ENCODE measurements around the gene PI4KA.
"Not testable (repeated sequence)": the region's sequence is repeated elsewhere in the genome, so short reads cannot be mapped to it uniquely, and the experiment has no call there.

PI4KA gene

GRCh38 chr22:20720692-20721408 is 137.8 kb downstream of the PI4KA start:
- no peak for DNase-seq

- DNase-seq, result not testable (repeated sequence)
Observed at GRCh38 chr22:20718727-20719126, 139.9 kb downstream of the PI4KA start.

- not testable (repeated sequence) for DNase-seq
Observed at GRCh38 chr22:20717981-20718380, 140.6 kb downstream of the PI4KA start.

- not testable (repeated sequence) for DNase-seq
Observed at GRCh38 chr22:20717213-20717866, 141.3 kb downstream of the PI4KA start.

GRCh38 chr22:20713116-20713515 is 145.5 kb downstream of the PI4KA start:
- not testable (repeated sequence) for DNase-seq

DNA sequence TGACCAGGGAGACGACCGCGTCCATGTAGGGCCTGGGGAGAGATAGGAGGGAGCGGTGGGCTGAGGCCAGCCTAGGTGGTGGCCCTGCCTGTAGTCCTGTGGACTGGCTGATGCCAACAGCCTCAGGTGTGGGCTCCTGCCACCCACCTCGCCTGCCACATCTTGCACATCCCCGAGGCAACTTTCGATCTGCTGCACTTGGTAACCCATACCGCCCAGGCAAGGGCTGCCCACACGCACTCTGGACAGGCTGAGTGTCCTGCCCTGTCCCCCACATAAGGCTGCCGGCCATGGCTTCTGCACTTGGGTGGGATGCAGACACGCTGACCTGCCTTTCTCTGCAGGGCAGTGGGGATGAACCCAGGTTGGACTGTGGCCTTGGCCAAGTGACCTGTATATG is 148.6 kb downstream of the PI4KA start:
- DNase-seq, result not testable (repeated sequence)

DNA sequence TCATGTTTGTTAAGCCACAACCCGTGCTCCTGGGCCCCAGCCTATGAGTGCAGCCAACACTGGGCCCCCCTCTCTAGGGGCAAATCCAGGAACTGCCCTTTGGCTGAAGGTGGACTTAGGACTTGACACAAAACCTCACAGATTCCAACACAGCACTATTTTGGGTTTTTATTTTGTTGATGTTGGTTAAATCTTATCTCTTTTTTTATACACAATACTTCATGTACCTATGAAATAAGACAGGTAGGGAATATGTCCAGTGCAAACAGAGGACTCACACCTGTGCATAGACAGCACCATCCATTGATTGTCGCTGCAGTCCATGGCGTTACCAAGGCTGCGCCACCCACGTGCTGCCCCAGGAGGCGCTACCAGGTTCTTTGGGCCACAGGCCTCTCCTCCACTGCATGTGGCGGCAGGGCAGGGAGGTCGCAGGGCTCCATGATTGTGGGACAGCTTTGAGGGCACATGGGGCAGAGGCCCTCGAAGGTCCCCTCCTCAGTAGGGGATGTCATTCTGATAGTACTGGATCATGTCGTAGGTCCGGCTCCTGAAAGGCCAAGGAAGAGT is 151.0 kb downstream of the PI4KA start:
- DNase-seq, result not testable (repeated sequence)

DNA sequence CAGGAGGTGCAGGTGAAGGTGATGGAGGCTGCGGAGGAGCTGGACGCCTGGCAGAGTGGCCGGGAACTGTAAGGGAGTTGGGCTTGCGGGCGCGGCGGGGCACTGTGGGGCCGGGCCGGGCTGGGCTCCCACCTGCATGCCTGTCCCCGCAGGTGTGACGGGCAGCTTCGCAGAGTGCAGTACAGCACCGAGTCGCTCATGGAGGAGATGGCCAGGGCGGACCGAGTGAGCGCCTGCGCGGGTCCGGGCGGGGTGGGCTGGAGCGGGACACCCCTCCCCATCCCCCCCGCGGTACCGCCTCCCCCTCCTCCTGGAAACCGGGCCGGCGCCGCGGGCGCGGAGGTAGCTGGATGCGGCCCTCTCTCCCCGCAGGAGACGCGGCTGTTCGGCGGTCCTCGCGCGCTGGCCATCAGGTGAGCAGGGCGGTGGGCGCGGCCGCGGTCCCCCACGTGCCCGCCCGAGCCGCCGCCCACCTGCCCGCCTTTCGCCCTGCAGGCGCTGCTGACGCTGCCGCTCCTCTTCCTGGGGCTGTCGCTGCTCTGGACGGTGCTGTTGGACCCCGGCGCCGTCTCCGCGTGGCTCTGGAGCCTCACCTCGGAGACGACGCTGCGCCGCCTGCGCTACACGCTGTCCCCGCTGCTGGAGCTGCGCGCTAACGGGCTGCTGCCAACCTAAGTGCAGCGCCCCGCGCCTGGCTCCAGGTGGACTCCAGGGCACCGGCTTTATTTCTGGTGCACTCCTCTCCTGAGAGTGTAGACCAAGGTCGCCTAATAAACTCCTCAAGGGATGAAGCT is 154.6 kb downstream of the PI4KA start:
- peak; percentile 56 for DNase-seq

DNA sequence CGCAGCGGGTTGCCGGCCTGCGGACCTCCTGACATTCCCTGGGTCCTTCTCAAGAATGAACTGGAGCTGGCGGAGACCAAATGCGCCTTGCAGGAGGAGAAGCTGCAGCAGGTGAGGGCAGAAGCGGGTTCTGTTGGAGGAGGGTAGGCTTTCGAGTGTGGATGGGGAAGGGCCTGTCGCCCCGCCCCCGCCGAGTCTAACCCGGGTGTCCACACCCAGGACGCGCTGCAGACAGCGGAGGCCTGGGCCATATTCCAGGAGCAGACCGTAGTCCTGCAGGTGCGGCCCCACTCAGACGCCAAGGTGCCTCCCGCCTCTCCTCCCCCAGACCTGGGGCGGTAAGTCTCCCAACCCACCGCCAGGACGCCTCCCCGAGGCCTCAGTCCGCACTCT is 155.2 kb downstream of the PI4KA start:
- DNase-seq, result not testable (repeated sequence)

GRCh38 chr22:20702546-20703413 is 155.8 kb downstream of the PI4KA start:
- peak; percentile 87 for DNase-seq

GRCh38 chr22:20702175-20702545 is 156.5 kb downstream of the PI4KA start:
- not testable (repeated sequence) for DNase-seq

DNA sequence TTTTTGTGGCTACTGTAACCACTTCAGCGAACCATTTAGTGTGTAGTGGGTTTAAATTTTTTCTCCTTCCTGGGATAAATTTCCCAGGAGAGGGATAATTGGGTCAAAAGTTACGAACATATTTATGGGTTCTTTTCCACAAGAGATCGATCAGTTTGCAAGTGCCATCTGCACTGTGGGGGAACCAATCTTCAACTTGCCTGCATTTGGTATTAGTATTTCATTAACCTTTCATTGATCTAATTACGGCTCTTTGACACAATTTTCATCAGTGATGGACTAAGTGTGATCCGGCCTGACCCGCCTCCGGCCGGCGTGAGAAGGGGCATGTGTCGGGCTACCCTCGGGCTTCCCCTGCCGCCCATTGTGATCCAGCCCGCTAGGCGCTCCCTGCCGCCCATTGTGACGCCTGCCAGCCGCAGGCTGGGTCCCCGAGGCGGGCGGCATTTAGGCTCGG is 156.9 kb downstream of the PI4KA start:
- DNase-seq, result peak; percentile 49

DNA sequence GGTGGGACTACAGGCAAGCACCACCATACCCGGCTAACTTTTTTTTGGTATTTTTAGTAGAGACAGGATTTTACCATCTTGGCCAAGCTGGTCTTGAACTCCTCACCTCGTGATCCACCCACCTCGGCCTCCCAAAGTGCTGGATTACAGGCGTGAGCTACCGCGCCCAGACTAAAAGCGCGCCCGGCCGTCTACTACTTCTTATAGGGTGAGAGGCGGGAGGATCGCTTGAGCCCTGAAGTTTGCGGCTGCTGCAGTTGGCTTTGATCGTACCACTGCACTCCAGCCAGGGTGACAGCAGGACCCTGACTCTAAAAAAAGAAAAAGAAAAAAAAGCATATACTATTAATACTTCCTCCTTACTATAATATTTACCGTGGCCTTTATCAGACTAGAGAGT is 158.3 kb downstream of the PI4KA start:
- not testable (repeated sequence) for DNase-seq

- not testable (repeated sequence) for DNase-seq
Observed at GRCh38 chr22:20699856-20700255, 158.8 kb downstream of the PI4KA start.

- DNase-seq, result peak; percentile 70
Observed at GRCh38 chr22:20697481-20698113, 161.0 kb downstream of the PI4KA start.

- DNase-seq, result not testable (repeated sequence)
Observed at GRCh38 chr22:20696056-20696455, 162.6 kb downstream of the PI4KA start.

DNA sequence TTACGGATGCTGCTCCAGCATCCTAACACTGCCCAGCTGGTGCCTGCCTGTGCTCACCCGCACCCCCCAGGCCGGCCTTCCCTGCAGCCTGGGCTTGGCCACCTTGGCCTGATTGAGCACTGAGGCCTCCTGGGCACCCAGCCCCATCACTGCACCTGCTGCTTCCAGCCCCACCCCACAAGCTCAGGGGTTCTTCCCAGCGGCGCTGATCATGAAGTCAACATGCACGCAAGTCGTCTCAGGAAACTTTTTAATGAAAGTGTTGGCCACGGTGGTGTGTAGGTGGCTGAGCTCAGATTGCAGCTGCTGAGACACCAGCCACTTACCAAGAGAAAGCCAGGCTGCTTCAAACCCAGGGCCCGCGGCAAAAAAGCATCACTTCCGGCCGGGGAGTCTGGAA is 163.4 kb downstream of the PI4KA start:
- not testable (repeated sequence) for DNase-seq

- DNase-seq, result not testable (repeated sequence)
Observed at GRCh38 chr22:20694256-20694655, 164.4 kb downstream of the PI4KA start.

- DNase-seq, result not testable (repeated sequence)
Observed at GRCh38 chr22:20692926-20693325, 165.7 kb downstream of the PI4KA start.

- DNase-seq, result not testable (repeated sequence)
Observed at GRCh38 chr22:20690586-20691317, 167.9 kb downstream of the PI4KA start.
